Stimulated activated CD4-positive, alpha-beta T cell treated with anti-CD3 and anti-CD28 coated beads, Interleukin-1b, Interleukin-23, amount 100 ng/mL, for 48 hours (primary cell): ENCODE measurements around the gene SLC23A3.

Experiments used
- DNase-seq: peaks from one replicate; pipeline ENCODE4 v3.0.0-alpha.2; 2020

Gene SLC23A3

DNA sequence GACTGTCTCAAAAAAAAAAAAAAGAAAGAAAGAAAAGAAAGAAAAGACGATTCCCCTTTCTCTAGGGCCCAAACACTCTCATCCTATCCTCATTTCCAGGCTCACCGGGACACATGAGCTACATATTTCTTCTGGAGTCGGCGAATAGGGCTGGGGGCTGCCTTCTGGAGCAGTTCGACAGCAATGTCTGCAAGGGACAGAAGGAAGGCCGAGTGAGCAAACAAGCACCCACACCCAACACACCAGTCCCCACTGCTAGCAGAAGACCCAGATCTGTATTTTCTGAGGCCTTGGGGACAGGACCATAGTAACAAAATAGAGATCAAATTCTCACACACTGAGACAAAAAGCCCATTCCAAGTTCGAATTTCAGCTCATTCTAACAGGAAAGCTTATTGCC, 5.7 kb upstream of the SLC23A3 start:
- DNase-seq, result no peak

DNA sequence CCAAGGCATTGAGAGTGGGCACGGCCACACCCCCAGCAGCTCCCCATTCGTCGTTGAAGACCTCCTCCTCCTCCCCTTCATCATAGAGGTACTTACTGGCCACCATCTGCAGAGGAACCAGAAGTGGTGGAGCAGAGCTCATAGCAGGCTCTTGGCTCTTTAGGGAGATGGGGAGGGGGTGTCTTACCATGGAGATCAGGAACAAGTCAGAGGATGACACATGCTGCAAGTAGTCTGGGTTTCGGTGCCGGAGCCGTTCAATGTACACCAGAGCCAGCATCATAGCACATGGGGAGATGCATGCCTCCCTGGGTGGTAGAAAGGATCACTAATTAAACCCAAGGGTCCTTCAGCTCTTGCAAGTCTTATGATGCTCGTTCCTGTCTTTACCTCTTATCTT, 5.0 kb upstream of the SLC23A3 start:
- no peak for DNase-seq

DNA sequence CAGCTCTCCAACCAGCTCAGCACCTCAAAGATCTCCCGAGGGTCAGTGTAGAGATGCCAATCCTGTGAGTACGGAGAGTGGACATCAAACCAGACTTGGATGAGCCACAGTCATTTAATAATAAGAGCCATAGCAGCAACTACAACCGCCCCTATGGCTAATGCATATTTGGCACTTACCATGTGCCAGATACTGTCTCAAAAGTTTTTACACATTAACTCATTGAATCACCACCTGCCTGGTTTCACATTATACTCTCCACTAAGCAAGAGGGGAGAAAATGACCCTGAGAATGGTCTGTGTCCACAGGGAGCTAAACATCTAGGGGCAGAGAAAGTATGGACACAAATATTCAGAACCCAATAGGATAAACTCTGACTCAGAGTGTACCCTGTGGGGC, 4.3 kb upstream of the SLC23A3 start:
- DNase-seq, result no peak

DNA sequence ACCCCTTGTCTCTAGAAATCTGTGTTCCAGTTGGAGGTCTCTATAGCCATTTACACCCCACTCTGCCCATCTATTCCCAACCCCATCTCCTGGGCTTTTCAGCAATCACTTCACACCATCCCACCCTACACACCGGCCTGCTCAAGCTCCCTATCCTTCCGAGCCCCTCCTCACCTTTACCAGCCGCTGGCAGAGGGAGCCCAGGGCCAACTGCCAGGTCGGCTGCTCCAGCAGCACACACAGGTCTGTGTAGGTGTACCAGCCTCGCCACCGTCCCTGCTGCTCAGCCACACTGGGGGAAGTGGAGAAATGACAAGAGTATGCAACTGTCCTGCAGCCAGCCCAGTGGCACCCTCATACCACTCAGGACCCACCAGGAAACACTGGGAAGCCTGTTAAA, 3.3 kb upstream of the SLC23A3 start:
- DNase-seq, result no peak

DNA sequence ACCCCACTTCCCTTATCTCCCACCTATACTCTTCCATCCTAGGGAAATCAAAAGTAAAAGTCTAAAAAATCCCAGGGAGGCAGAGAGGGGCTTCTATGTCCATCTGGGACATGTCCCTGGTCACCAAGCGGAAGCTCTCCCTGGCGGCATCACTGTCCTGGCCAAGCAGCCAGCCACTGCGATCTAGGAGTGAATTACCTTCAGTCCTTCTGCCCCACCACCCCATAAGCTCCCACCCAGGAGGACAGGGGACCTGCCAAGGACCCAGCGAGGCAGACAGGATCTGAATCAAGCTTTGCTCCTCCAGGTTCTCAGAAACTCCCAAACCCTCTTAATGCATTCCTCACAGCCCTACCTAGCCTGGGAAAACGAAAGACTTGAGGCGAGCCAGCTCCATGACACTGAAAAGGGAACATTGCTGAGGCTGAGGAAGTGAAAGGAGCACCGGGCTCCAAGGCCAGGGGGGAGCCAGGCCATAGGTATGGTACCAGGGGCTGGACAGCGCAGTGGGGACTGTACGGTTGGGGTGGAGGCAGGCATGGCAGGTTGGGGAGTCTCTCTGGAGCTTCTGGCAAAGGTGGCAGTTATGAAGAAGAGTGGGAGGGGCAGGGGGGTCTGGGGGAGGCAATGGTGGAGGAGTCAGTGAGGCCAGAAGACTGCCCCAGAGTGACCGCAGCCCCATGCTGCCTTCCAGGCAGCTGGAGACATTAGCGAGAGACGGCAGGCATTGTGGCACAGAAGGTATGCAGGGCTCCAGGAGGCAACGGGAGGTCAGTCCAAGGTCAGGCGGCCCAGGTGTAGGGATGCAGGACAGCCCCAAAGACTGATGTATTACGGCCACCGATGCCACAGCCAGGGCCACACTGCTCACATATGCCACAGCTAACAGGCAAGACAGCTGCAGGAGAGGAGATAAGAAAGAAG, 2.7 kb upstream of the SLC23A3 start:
- DNase-seq, result no peak

DNA sequence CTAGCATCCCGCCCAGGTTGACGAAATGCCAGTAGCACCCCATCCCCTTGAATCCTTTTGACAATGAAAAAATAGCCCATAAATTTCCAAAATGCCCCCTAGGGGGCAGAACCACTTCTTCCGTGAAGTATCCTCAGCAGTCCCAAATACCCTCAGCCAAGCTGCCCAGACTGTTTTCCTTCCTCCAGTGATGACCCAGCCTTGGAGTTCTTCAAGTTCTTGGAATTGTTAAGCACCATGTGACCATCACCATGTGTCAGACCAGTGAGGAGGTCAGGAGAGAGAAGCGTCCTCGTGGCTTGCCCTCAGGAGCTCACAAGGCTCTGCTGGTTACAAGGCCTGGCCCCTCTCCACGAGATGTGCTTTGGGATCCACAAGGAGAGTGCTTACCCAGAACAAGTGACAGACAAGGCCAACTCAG, 1.4 kb upstream of the SLC23A3 start:
- DNase-seq, result no peak

DNA sequence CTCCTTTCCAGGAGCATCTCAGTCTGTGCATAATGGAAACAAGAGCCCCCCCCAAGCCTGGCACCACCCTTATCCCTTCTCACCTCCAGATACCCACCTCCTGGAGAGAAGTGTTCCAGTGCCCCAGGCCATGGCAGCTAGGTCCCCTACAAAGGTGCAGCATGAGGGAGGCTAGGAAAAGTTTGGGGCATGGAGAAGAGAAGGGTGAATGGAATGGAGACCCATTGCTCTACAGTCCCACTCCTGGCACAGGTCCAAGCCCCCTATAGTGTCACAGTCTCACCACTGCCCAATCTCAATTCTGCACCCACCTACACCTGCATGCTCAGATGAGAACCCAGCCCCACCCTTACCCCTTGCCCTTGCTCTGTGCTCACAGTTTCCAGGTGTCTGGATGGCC, 897 bp downstream of the SLC23A3 start:
- DNase-seq, result no peak

DNA sequence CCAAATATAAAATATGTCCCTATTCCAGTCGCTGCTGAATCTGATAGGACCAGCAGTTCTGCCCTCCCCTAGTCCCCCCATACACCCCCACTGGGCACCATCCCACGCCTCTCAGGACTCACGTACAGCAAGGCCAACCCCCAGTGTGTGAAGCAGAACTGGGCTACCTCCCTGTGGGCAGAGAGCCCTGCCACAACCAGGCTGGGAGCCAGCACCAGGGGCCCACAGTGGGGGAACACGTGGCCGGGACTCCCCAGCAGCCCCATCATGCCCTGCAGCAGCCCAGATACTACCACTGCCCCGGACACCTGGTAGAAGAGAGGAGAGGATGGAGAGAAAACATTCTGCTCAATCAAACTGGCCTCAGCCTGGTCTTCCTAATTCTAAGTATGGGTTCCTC, 1.3 kb downstream of the SLC23A3 start:
- DNase-seq, result no peak

DNA sequence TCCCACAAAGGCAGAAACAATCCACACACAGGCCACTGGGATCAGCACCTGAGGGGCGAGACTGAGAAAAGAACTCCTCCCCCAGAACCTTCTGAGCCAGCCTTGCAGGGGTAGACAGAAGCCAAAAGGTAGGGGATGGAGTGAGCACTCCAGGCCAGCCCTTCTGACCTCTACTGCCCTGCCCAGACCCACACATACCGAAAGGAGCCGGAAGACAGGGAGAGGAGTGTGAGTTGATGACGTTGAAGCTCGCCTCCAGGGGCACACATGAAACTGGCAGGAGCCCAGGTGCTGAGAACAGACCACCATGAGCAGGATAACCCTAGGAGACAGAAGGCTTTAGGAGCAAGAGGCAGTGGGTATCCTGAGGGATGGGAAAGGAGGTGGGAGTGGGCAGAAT, 1.8 kb downstream of the SLC23A3 start:
- no peak for DNase-seq

DNA sequence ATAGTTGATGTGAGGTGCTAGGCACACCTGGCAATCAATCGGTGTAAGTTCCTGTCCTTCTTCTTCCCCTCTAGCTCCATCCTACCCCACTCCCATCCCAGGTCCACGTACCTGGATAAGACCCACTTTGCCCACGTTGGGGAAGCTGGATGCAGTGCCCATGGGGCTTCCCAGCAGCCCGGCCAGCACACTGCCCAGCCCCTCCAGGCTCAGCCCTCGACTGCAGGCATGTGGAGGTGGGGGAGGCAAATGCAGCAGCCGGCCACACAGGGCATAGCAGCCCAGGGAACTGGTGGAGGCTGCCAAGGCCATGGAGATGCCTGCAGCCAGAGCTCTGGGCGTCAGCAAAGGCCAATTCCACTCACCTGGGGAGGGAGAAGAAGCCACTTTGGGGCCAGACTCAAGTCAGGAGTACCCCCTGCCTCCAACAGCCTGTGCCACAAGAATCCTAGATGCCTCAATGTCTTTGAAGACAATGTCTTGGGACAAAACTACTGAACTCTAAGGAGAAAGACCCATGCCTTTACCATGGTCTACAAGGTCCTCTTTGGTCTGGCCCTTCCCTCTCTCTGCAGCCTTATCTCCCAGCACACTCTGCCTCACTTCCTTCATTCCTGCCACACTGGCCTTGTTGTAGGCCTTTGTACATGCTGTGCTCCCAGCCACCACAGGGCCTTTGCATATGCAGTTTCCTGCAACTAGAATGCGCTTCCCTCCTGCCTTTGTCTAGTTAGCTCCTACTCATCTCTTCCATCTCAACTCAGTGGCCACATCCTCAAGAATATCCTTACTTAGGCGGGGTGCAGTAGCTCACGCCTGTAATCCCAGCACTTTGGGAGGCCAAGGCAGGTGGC, 4.5 kb downstream of the SLC23A3 start:
- DNase-seq, result no peak

DNA sequence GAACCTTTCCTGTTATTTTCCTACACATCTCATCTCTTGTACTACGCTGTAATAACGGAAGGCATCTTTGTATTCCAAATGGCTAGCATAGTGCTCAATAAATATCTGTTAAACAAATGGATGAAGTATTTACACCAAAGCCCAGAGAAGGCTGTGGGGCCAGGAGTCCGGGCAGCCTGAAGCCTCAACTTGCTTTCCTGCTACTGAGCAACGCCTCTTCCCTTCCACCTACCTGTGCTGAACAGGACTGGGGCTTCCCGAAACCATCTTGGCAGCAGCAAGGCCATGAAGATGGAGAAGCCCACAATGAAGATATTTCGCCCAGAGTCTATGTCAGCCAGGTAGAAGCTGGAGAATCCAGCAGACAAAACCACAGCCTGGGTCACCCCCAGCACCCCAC, 6.7 kb downstream of the SLC23A3 start:
- no peak for DNase-seq

DNA sequence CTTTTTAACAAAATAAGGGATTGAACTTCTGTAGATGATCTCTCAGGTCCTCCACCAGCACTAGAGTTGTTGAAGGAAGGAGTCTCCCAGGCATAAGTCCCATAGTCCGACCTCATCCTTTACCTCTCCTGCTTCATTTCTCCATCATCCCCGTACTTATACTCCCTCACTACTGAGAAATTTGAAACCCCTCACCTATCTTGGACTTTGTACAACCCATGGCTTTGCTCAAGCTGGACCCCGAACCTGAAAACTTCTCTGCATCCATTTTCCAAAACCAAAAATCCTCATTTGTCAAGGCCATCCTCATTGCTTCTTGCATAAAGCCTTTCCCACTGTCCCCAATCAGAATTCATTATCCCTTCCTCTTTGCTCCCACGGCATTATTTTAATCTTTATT, 8.7 kb downstream of the SLC23A3 start:
- DNase-seq, result no peak

DNA sequence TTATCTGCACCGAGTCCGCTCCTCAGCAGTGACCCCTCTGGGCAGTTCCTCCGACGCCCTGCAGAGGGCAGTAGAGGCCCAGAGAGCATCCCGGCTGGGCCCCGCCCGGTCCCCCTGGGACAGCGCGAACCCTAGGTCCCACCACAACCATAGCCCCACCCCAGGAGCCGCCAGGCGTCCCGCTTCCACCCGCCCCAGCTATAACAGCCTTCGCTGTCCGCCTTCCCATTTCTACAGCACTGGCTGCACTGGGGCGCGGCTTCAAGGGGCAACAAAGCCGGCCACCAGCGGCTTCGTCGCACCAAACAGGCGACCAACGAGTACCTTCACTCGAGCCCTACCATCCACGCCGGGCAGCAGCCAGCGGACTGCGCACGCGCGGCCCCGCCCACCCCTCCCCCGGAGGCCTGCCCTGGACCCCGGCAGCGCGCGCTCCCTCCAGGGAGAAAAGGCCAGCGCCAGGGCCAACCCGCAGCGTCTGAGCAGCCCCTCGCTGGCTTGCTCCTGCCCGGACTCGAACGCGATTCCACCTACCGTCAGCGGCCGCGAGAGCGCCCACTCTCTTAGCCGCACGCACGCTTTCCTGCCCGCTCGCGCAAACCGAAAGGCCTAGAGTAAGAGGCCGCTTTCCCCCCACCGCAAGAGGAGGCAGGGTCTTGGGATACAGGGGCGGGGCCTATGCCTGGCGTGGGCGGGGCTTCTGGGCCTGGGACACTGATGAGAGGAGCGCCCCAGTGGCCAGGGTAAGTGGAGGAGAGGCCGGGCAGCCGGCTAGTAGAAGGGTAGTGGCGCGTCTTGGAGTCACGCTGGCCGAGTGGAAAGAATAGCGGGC, 9.4 kb downstream of the SLC23A3 start, which contains the start of gene NHEJ1:
TSS of gene NHEJ1 (minus strand) at position 630 of the 832 bp plus-strand sequence. CDS start 2,453 bp downstream, outside the sequence.
- DNase-seq, result peak; percentile 94

DNA sequence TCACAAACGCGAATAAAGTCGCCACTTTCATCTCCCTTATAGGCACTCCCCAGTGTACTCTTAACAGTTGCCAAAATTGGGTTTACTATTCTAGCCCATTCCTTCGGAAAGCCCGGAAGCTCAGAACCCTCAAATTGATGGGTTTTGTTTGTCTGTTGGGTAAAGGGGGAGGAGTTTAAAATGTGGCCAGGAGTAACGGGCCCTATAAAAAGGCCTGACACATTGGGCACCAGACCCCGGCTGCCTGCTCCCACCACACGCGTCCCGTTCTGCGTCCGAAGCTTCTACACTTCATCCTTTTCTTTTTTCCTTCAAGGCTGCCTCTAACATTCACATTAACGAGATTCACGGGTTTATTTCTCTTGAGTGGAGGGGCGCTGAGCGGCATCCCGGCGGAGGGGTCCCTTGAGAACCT, 10.1 kb downstream of the SLC23A3 start:
- no peak for DNase-seq

DNA sequence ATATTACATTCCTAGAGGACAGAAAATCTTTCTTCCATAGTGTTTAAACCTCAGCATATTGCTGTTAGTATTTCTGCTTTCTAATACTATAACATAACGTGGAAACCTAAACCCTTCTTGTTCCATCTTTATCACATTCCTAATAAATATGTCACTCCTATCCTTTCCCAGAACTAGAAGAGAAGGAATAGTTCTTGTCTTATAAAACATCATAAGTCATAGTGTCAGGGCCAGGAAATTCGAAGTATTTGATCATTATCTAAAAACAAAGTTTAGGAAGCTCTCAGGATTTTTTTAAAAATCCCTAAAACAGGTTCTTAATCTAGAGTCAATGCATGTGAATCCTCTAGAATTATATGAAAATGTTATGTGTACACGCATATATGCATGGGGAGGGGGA, 11.2 kb downstream of the SLC23A3 start:
- no peak for DNase-seq

DNA sequence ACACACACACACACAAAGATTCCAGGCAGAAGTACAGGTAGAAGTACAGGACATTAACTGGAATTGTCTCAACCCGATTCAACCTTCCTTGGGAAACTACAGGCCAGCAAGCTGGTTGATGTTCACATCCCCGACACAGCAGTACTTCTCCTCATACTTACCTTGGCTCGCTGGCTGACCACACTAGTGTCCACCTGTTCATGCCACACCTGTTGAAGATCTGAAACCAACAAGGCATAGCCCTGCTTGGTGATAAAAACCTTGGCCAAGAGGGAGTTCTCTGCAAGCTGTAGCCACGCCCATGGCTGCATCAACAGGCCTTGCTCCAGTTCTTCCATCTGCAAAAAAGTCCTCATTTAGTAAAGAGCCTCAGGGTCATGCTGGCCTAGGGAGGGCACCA, 11.8 kb downstream of the SLC23A3 start:
- no peak for DNase-seq

DNA sequence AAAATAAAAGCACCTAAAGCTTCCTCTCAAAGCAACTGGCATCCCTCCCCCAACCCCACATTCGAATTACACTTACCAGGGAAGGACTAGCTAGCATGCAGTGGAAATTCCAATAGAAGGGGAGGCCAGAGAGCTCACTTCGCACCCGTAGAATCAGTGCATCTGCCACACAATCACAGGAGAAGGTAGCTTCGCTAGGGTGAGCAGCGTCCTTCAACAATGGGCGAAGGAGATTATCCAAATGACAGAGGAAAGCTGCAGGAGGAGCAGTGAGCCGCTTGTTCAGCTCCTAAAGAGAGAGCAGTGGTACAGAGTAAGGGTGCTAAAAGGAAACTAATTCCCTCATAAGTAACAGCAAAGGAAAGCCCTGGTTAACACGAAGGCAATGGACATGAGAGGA, 12.4 kb downstream of the SLC23A3 start:
- no peak for DNase-seq

DNA sequence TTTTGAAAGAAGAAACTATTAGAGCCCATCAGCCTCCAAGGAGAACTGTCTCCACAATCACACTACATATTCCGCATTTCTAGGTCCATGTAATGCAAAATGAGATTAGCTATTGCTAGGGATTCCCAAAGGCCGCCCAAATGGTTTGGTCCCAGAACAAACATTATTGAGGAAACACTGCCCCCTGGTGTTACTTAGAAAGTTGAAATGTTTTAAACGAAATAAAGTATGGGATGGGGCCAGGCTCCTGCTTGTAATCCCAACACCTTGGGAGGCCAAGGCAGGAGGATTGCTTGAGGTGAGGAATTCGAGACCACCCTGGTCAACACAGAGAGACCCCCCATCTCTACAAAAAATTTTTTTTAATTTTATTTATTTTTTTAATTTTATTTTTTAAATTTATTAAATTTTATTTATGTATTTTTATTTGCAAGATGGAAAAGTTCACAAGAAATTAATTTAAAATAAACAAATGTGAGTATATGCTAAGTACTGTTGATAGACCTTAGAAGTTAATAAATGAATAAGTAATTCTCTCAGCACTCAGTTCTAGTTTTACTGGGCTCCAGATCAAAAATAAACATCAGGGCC, 14.7 kb downstream of the SLC23A3 start:
- no peak for DNase-seq

DNA sequence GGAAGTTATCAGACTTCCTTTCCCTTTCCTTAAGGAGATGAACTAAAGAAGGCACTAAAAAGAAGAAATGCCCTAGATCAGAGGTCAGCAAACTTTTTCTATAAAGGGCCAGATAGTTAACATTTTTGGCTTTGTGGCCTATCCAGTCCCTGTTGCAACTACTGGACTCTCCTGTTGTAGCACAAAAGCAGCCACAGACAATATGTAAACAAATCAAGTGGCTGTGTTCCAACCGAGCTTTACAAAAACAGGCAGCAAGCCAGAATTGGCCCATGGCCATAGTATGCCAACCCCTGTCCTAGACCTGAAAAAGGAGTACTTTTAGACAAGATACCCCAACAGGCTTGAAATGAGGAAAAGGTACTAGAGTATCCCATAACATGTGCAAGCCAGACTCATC, 20.2 kb downstream of the SLC23A3 start:
- DNase-seq, result no peak

DNA sequence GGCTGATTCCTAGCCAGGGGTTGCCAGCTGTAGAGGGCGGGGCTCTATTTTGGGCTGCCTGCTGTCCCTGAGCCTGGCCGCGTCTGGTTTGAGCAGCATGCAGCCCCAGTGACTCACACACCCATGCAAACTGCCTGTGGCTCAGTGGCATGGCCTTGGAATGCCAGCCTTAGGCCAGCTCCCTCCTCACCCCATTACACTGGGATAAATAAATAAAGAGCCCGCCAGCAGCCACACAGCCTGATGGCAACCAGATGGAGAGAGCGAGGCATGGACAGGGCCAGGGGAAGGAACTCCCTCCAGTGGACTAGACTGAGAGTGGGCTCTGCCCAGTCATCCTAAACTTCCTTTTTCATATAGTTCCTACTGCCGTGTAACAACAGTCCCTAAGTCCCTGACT, 27.5 kb downstream of the SLC23A3 start:
- DNase-seq, result no peak

DNA sequence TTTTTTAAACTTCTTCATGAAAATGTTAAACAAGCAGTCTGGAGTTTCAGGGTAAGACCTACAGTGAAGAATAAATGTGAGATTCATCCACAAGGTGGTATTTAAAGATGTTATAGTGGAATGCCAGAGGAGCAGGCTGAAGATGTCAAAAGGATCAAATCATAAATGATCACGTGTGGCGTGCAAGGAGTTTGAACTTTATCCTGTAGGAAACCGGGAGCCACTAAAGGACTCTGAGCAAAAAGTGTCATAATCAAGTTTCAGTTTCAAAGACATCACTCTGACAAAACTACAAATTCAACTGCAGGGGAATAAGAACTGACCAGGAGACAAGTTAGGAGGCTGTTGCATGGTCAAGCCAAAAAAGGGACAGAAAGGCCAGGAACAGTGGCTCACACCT, 29.1 kb downstream of the SLC23A3 start:
- no peak for DNase-seq

DNA sequence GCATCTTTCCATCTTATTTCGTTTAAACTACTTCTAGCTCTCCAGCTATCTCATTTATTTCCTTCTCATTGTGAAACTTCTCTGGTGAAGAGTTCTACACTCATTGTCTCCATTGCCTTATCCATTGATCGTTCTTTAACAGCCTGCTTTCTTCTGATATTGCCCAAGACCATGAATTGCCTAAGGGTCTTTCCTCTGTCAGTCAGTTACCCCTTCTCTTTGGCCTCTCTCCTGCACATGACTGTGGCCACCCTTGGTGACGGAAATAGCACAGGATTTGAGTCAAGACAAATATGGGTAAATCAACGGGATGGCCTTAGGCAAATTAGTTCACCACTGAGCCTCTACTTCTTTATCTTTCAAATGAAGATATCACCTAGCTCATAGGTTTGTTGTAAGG, 35.9 kb downstream of the SLC23A3 start:
- no peak for DNase-seq

DNA sequence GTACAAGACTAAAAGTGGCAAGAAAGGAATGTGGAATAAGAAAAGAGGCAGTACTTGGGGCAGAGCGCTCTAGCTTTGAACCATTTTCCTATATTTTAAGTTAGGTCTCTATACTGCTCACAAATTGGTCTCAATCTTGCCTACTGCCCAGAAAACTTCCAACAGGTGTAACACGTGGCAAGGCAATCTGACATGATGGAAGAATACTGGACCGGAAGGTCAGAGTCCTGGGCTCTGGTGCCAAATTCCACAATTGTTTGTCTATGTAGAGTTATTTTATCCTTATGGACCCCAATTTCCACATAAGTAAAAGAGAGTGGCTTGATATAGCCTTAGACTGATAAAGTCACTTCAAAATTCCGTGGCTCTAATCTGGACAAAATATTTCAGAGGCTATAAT, 38.1 kb downstream of the SLC23A3 start:
- no peak for DNase-seq
